ENCODE measurements around the gene CAMTA1. TPM values are rescaled to one million over a fixed set of nuclear protein-coding genes. Genes with fewer than 3 reads are reported as not detected.

CAMTA1 gene
- polyA plus RNA-seq, 3 donors: 81.9 to 89.8 (median 88.0) TPM

GRCh38 chr1:7644086-7644485 is 858.8 kb downstream of the CAMTA1 start:
- no peak for DNase-seq (ENCODE audit: extremely low read depth in 1 of 11, low read depth in 9 of 11, low spot score in 4 of 11)

GRCh38 chr1:7644961-7645750 is 859.9 kb downstream of the CAMTA1 start:
- no peak for DNase-seq (ENCODE audit: extremely low read depth in 1 of 11, low read depth in 9 of 11, low spot score in 4 of 11)

GRCh38 chr1:7645751-7646048 is 860.4 kb downstream of the CAMTA1 start:
- no peak for DNase-seq (ENCODE audit: extremely low read depth in 1 of 11, low read depth in 9 of 11, low spot score in 4 of 11)

GRCh38 chr1:7646164-7646563 is 860.9 kb downstream of the CAMTA1 start:
- no peak for DNase-seq (ENCODE audit: extremely low read depth in 1 of 11, low read depth in 9 of 11, low spot score in 4 of 11)

GRCh38 chr1:7646981-7647901 is 862.0 kb downstream of the CAMTA1 start:
- peak in 1 of 11 donors; percentile 41 for DNase-seq (ENCODE audit: extremely low read depth in 1 of 11, low read depth in 9 of 11, low spot score in 4 of 11)

- no peak for DNase-seq (ENCODE audit: extremely low read depth in 1 of 11, low read depth in 9 of 11, low spot score in 4 of 11)
These were observed 863.6 kb downstream of the CAMTA1 start for GRCh38 chr1:7648761-7649384.

GRCh38 chr1:7650801-7651200 is 865.5 kb downstream of the CAMTA1 start:
- DNase-seq (ENCODE audit: extremely low read depth in 1 of 11, low read depth in 9 of 11, low spot score in 4 of 11): peak in 2 of 11 donors; percentile 38 to 51

GRCh38 chr1:7651203-7651602 is 865.9 kb downstream of the CAMTA1 start:
- DNase-seq (ENCODE audit: extremely low read depth in 1 of 11, low read depth in 9 of 11, low spot score in 4 of 11): no peak

GRCh38 chr1:7652061-7652460 is 866.8 kb downstream of the CAMTA1 start:
- DNase-seq (ENCODE audit: extremely low read depth in 1 of 11, low read depth in 9 of 11, low spot score in 4 of 11): no peak

- no peak for DNase-seq (ENCODE audit: extremely low read depth in 1 of 11, low read depth in 9 of 11, low spot score in 4 of 11)
These were observed 867.4 kb downstream of the CAMTA1 start for GRCh38 chr1:7652515-7653098.

GRCh38 chr1:7654725-7655124 is 869.5 kb downstream of the CAMTA1 start:
- no peak for DNase-seq (ENCODE audit: extremely low read depth in 1 of 11, low read depth in 9 of 11, low spot score in 4 of 11)

GRCh38 chr1:7655354-7655753 is 870.1 kb downstream of the CAMTA1 start:
- DNase-seq (ENCODE audit: extremely low read depth in 1 of 11, low read depth in 9 of 11, low spot score in 4 of 11): no peak

GRCh38 chr1:7656557-7657215 is 871.4 kb downstream of the CAMTA1 start:
- no peak for DNase-seq (ENCODE audit: extremely low read depth in 1 of 11, low read depth in 9 of 11, low spot score in 4 of 11)

GRCh38 chr1:7657287-7658016 is 872.2 kb downstream of the CAMTA1 start:
- no peak for DNase-seq (ENCODE audit: extremely low read depth in 1 of 11, low read depth in 9 of 11, low spot score in 4 of 11)

- DNase-seq (ENCODE audit: extremely low read depth in 1 of 11, low read depth in 9 of 11, low spot score in 4 of 11): no peak
These were observed 872.8 kb downstream of the CAMTA1 start for GRCh38 chr1:7658099-7658498.

GRCh38 chr1:7659514-7659913 is 874.3 kb downstream of the CAMTA1 start:
- DNase-seq (ENCODE audit: extremely low read depth in 1 of 11, low read depth in 9 of 11, low spot score in 4 of 11): no peak

GRCh38 chr1:7663451-7664146 is 878.3 kb downstream of the CAMTA1 start:
- no peak for DNase-seq (ENCODE audit: extremely low read depth in 1 of 11, low read depth in 9 of 11, low spot score in 4 of 11)
